GM12878 (cell line): ENCODE measurements around the gene PPM1J.

Experiments used
- BCL3 ChIP-seq: IDR thresholded peaks from 2 replicates; pipeline ENCODE4 v1.6.1; 2011; ENCODE audit warnings: borderline replicate concordance, low read depth, mild to moderate bottlenecking, moderate library complexity, low read length; ENCODE audit not compliant: insufficient read depth, poor library complexity, severe bottlenecking
- BHLHE40 ChIP-seq, 2 experiments: fragments of 450-650 bp in 1 of 2; IDR thresholded peaks; 2 replicates each; pipeline ENCODE4 v1.6.1; 2011 to 2017; ENCODE audit warnings: low read depth in 2 of 2, borderline replicate concordance in 1 of 2, improper control_type of control experiment in 1 of 2, low read length in 1 of 2, mild to moderate bottlenecking in 1 of 2
- CTCF ChIP-seq, 3 experiments: IDR thresholded peaks in 2 of 3; conservative IDR thresholded peaks in 1 of 3; 2 replicates each; pipeline ENCODE4 v1.5.1; 2011; ENCODE audit warnings: low read depth in 3 of 3, low read length in 3 of 3, mild to moderate bottlenecking in 3 of 3, control low read depth in 2 of 3, moderate library complexity in 2 of 3, inconsistent platforms in 1 of 3, mixed read lengths in 1 of 3; ENCODE audit not compliant: control insufficient read depth in 2 of 3, insufficient read depth in 1 of 3; ENCODE audit errors: extremely low read depth in 1 of 3
- EZH2 ChIP-seq: IDR thresholded peaks from 2 replicates; pipeline ENCODE4 v1.6.1; 2012; ENCODE audit warnings: low read depth, mild to moderate bottlenecking, control low read depth, inconsistent platforms, low read length, borderline replicate concordance; ENCODE audit not compliant: control insufficient read depth
- FOXM1 ChIP-seq: IDR thresholded peaks from 2 replicates; pipeline ENCODE4 v1.6.1; 2012; ENCODE audit warnings: low read depth, mild to moderate bottlenecking, inconsistent platforms, low read length, moderate library complexity
- HCFC1 ChIP-seq: fragments of 150-350 bp; IDR thresholded peaks from 2 replicates; pipeline ENCODE4 v1.6.1; 2014; ENCODE audit warnings: low read length
- POLR2AphosphoS5 ChIP-seq: IDR thresholded peaks from 2 replicates; pipeline ENCODE4 v1.6.1; 2011; ENCODE audit warnings: mild to moderate bottlenecking, low read length, inconsistent platforms
- SMAD1 ChIP-seq: fragments of 450-650 bp; IDR thresholded peaks from 2 replicates; pipeline ENCODE4 v1.6.1; 2018; ENCODE audit warnings: mild to moderate bottlenecking, low read depth; ENCODE audit not compliant: partially characterized antibody
- STAT1 ChIP-seq: fragments of 450-650 bp; conservative IDR thresholded peaks from 2 replicates; pipeline ENCODE4 v1.6.1; 2014; ENCODE audit warnings: antibody characterized with exemption, mild to moderate bottlenecking
- TAF1 ChIP-seq: IDR thresholded peaks from 2 replicates; pipeline ENCODE4 v1.6.1; 2011; ENCODE audit warnings: mild to moderate bottlenecking, low read depth, low read length, borderline replicate concordance
- YY1 ChIP-seq: IDR thresholded peaks from 2 replicates; pipeline ENCODE4 v1.6.1; 2011; ENCODE audit warnings: low read depth, mild to moderate bottlenecking, low read length
- ZBTB4 ChIP-seq: fragments of 450-650 bp; formaldehyde crosslinking; IDR thresholded peaks from 2 replicates; pipeline ENCODE4 v1.4.0; 2022; ENCODE audit warnings: mild to moderate bottlenecking, moderate library complexity
- ZNF274 ChIP-seq: IDR thresholded peaks from one replicate; pipeline ENCODE4 v1.8.0; 2011; ENCODE audit not compliant: insufficient read length, insufficient read depth

GRCh38 chr1:112713466-112714312 lies 1.4 kb downstream of the PPM1J start:
- TF ChIP-seq TAF1 (no peak), HCFC1 (no peak), FOXM1 (no peak), BCL3 (no peak), EZH2 (no peak), SMAD1 (no peak), CTCF (IDR thresholded peaks at IDR 0.05 in 2 of 3, conservative IDR thresholded peaks at IDR 0.05 in 1 of 3; ENCODE audit: control insufficient read depth in 2 of 3, extremely low read depth in 1 of 3, insufficient read depth in 1 of 3, low read depth in 3 of 3, low read length in 3 of 3) (no peak), YY1 (no peak), ZBTB4 (CRISPR knock-in tag) (no peak), STAT1 (no peak), BHLHE40 (IDR thresholded peaks at IDR 0.05; ENCODE audit: borderline replicate concordance in 1 of 2, low read depth in 2 of 2, low read length in 1 of 2) (no peak), ZNF274 (no peak), POLR2AphosphoS5 (no peak)
